WTC11 (cell line): Measurements from ENCODE around the gene RUNX2. TPM values are rescaled to one million over a fixed set of nuclear protein-coding genes. Genes with fewer than 3 reads are reported as not detected.

Experiments used
- ATAC-seq: fragments of 200-7000 bp; cut with Tn5 transposase; 2 replicates; pipeline ENCODE4 v1.10.0; 2021; ENCODE audit warnings: mild to moderate bottlenecking, moderate library complexity
- CTCF ChIA-PET: fragments of 300-600 bp; sonication (Branson Sonifier 250); formaldehyde crosslinking; loops from one replicate; lab custom pipeline; 2021; ENCODE audit warnings: antibody characterized with exemption; lab: Charles Lee
- POLR2A ChIA-PET: fragments of 350-600 bp; sonication (Branson Sonifier 250); formaldehyde crosslinking; loops from one replicate; lab custom pipeline; 2021; ENCODE audit warnings: antibody characterized with exemption; lab: Charles Lee
- DNase-seq: peaks from one replicate; pipeline ENCODE4 v3.0.0; 2021; ENCODE audit warnings: low spot score
- H3K27ac Mint-ChIP-seq: 2 replicates; pipeline ENCODE4 v1.8.0; 2021; ENCODE audit warnings: mixed read lengths
- H3K27me3 Mint-ChIP-seq: 2 replicates; pipeline ENCODE4 v1.8.0; 2021; ENCODE audit warnings: low read depth, mild to moderate bottlenecking, moderate library complexity, mixed read lengths
- H3K36me3 Mint-ChIP-seq: 2 replicates; pipeline ENCODE4 v1.8.0; 2021; ENCODE audit warnings: mixed read lengths
- H3K4me1 Mint-ChIP-seq: 2 replicates; pipeline ENCODE4 v1.8.0; 2022; ENCODE audit warnings: mixed read lengths
- H3K4me3 Mint-ChIP-seq: 2 replicates; pipeline ENCODE4 v1.8.0; 2021; ENCODE audit warnings: mild to moderate bottlenecking, moderate library complexity, mixed read lengths
- H3K9me3 Mint-ChIP-seq: 2 replicates; pipeline ENCODE4 v1.8.0; 2021; ENCODE audit warnings: mixed read lengths
- AFF4 ChIP-seq: sonication (generic); formaldehyde crosslinking; IDR thresholded peaks from 2 replicates; pipeline ENCODE4 v1.8.1; 2023; ENCODE audit warnings: mild to moderate bottlenecking, missing genetic modification reagents, borderline replicate concordance
- ATF6 ChIP-seq: sonication (generic); formaldehyde crosslinking; IDR thresholded peaks from 2 replicates; pipeline ENCODE4 v1.8.1; 2023; ENCODE audit warnings: mild to moderate bottlenecking, missing genetic modification reagents
- E2F5 ChIP-seq: sonication (generic); formaldehyde crosslinking; IDR thresholded peaks from 2 replicates; pipeline ENCODE4 v1.8.1; 2022; ENCODE audit warnings: mild to moderate bottlenecking, moderate library complexity, missing genetic modification reagents
- ELF4 ChIP-seq: sonication (generic); formaldehyde crosslinking; IDR thresholded peaks from 2 replicates; pipeline ENCODE4 v1.8.1; 2022; ENCODE audit warnings: low read depth, mild to moderate bottlenecking, moderate library complexity, missing genetic modification reagents
- EMX1 ChIP-seq: fragments of 250-450 bp; sonication (Bioruptor Pico); IDR thresholded peaks from 2 replicates; pipeline ENCODE4 v1.8.0; 2021; ENCODE audit warnings: mild to moderate bottlenecking
- ETV6 ChIP-seq: sonication (generic); formaldehyde crosslinking; IDR thresholded peaks from 2 replicates; pipeline ENCODE4 v1.8.1; 2022; ENCODE audit warnings: mild to moderate bottlenecking, missing genetic modification reagents
- FOXP1 ChIP-seq: sonication (generic); formaldehyde crosslinking; IDR thresholded peaks from 2 replicates; pipeline ENCODE4 v1.8.0; 2022; ENCODE audit warnings: missing genetic modification reagents, mild to moderate bottlenecking, moderate library complexity, borderline replicate concordance
- GABPB1 ChIP-seq: sonication (generic); formaldehyde crosslinking; IDR thresholded peaks from 2 replicates; pipeline ENCODE4 v1.8.1; 2023; ENCODE audit warnings: mild to moderate bottlenecking, missing genetic modification reagents
- JAZF1 ChIP-seq: fragments of 250-450 bp; sonication (Bioruptor Pico); IDR thresholded peaks from 2 replicates; pipeline ENCODE4 v1.9.0; 2021; ENCODE audit warnings: moderate library complexity, mild to moderate bottlenecking, inconsistent platforms
- MYBL2 ChIP-seq: sonication (generic); formaldehyde crosslinking; IDR thresholded peaks from 2 replicates; pipeline ENCODE4 v1.8.1; 2023; ENCODE audit warnings: mild to moderate bottlenecking, moderate library complexity, missing genetic modification reagents
- PREB ChIP-seq: sonication (generic); formaldehyde crosslinking; IDR thresholded peaks from 2 replicates; pipeline ENCODE4 v1.8.1; 2022; ENCODE audit warnings: mild to moderate bottlenecking, missing genetic modification reagents, moderate library complexity, borderline replicate concordance
- TCF7 ChIP-seq: sonication (generic); formaldehyde crosslinking; IDR thresholded peaks from 2 replicates; pipeline ENCODE4 v1.8.0; 2022; ENCODE audit warnings: mild to moderate bottlenecking, low read depth, missing genetic modification reagents, moderate library complexity
- TP53 ChIP-seq: sonication (generic); formaldehyde crosslinking; IDR thresholded peaks from 2 replicates; pipeline ENCODE4 v1.8.1; 2023; ENCODE audit warnings: mild to moderate bottlenecking, missing genetic modification reagents
- ZMAT4 ChIP-seq: fragments of 250-450 bp; sonication (Bioruptor Pico); IDR thresholded peaks from 2 replicates; pipeline ENCODE4 v1.9.0; 2021; ENCODE audit warnings: mild to moderate bottlenecking
- ZNF121 ChIP-seq: sonication (generic); formaldehyde crosslinking; IDR thresholded peaks from 2 replicates; pipeline ENCODE4 v1.8.0; 2023; ENCODE audit warnings: missing genetic modification reagents
- ZNF219 ChIP-seq: sonication (generic); formaldehyde crosslinking; IDR thresholded peaks from 2 replicates; pipeline ENCODE4 v1.8.0; 2023; ENCODE audit warnings: missing genetic modification reagents, mild to moderate bottlenecking, borderline replicate concordance
- ZNF281 ChIP-seq: sonication (generic); formaldehyde crosslinking; IDR thresholded peaks from 2 replicates; pipeline ENCODE4 v1.8.0; 2023; ENCODE audit warnings: mild to moderate bottlenecking, missing genetic modification reagents
- ZNF317 ChIP-seq: sonication (generic); formaldehyde crosslinking; IDR thresholded peaks from 2 replicates; pipeline ENCODE4 v1.8.1; 2023; ENCODE audit warnings: low read depth, mild to moderate bottlenecking, moderate library complexity, missing genetic modification reagents, borderline replicate concordance
- ZNF396 ChIP-seq: fragments of 250-450 bp; sonication (Bioruptor Pico); IDR thresholded peaks from 2 replicates; pipeline ENCODE4 v1.8.0; 2021; ENCODE audit warnings: mild to moderate bottlenecking, moderate library complexity, borderline replicate concordance
- ZSCAN18 ChIP-seq: fragments of 250-450 bp; sonication (Bioruptor Pico); IDR thresholded peaks from 2 replicates; pipeline ENCODE4 v2.1.2; 2022; ENCODE audit warnings: mild to moderate bottlenecking, moderate library complexity
- total RNA-seq: library from RNA; stranded (reverse); gene quantifications from 3 replicates; pipeline ENCODE4 v1.2.3, GENCODE V29; 2021

The RUNX2 gene
- total RNA-seq, 1 experiment from 2014 or later = 0.28 TPM

GRCh38 chr6:45473121-45473993, 145.2 kb downstream of the RUNX2 start (continued):
- TF ChIP-seq ATF6 (CRISPR knock-in tag) = no peak
- no peak for TF ChIP-seq ZNF281
- TF ChIP-seq AFF4 (CRISPR knock-in tag) = no peak
- no peak for TF ChIP-seq EMX1 (CRISPR knock-in tag)
- TF ChIP-seq PREB = no peak
- no peak for TF ChIP-seq ZNF219
- no peak for TF ChIP-seq ZNF121 (CRISPR knock-in tag)
- TF ChIP-seq, all 79 proteins: peak for 0

- Mint-ChIP-seq H3K4me1 (peaks cover 11% of the 10 kb centered on the region), H3K27me3 (no peaks in the 10 kb centered on the region), H3K9me3 (no peaks in the 10 kb centered on the region), H3K4me3 (no peak overlapping the region), H3K36me3 (no peaks in the 10 kb centered on the region), H3K27ac (no peak overlapping the region)
- no peak for DNase-seq
- no peak for ATAC-seq
- ChIA-PET POLR2A (interaction anchor here (0.7 kb wide), 1 partner anchor 192 kb away, joined by 4 read pairs; no protein-coding TSS in a partner anchor), CTCF (no interaction called here)
- TF ChIP-seq ZMAT4 (CRISPR knock-in tag) = no peak
- TF ChIP-seq GABPB1 (CRISPR knock-in tag) = no peak
- no peak for TF ChIP-seq TCF7 (CRISPR knock-in tag)
- TF ChIP-seq TP53 = no peak
- no peak for TF ChIP-seq ETV6
- TF ChIP-seq ZNF396 (CRISPR knock-in tag) = no peak
- no peak for TF ChIP-seq ZNF219
- TF ChIP-seq ZNF317 = no peak
- no peak for TF ChIP-seq FOXP1 (CRISPR knock-in tag)
- TF ChIP-seq E2F5 = no peak
- no peak for TF ChIP-seq ZSCAN18
- TF ChIP-seq ELF4 (CRISPR knock-in tag) = no peak
- no peak for TF ChIP-seq JAZF1 (CRISPR knock-in tag)
- no peak for TF ChIP-seq MYBL2 (CRISPR knock-in tag)
These were observed 146.2 kb downstream of the RUNX2 start for GRCh38 chr6:45474376-45474775.
